ENCODE results near the gene ZSCAN22. TPM values are rescaled to one million over a fixed set of nuclear protein-coding genes. Genes with fewer than 3 reads are reported as not detected.

The ZSCAN22 gene
- total RNA-seq, 1 donor from 2014 or later, result 3.2 TPM

- Mint-ChIP-seq H3K27ac (ENCODE audit: unreplicated experiment) (no peak overlapping the region), H3K4me3 (ENCODE audit: unreplicated experiment) (peak overlapping the region; percentile 58), H3K36me3 (ENCODE audit: low read depth, unreplicated experiment) (peaks cover 6% of the 10 kb centered on the region), H3K27me3 (ENCODE audit: unreplicated experiment) (no peaks in the 10 kb centered on the region), H3K9me3 (ENCODE audit: unreplicated experiment) (no peaks in the 10 kb centered on the region), H3K4me1 (ENCODE audit: unreplicated experiment) (peaks cover 7% of the 10 kb centered on the region)
- TF ChIP-seq CTCF (IDR thresholded peaks at IDR 0.05; ENCODE audit: unreplicated experiment), result no peak
- peak; percentile 56 for DNase-seq (ENCODE audit: low spot score)
Measured at GRCh38 chr19:58328999-58329398, 2.2 kb downstream of the ZSCAN22 start.

GRCh38 chr19:58330458-58330857 is 3.7 kb downstream of the ZSCAN22 start:
- Mint-ChIP-seq H3K9me3 (ENCODE audit: unreplicated experiment) (no peaks in the 10 kb centered on the region), H3K27me3 (ENCODE audit: unreplicated experiment) (peaks cover 3% of the 10 kb centered on the region), H3K36me3 (ENCODE audit: low read depth, unreplicated experiment) (peaks cover 10% of the 10 kb centered on the region), H3K27ac (ENCODE audit: unreplicated experiment) (no peak overlapping the region), H3K4me3 (ENCODE audit: unreplicated experiment) (no peak overlapping the region), H3K4me1 (ENCODE audit: unreplicated experiment) (peaks cover 10% of the 10 kb centered on the region)
- no peak for DNase-seq (ENCODE audit: low spot score)
- no peak for TF ChIP-seq CTCF (IDR thresholded peaks at IDR 0.05; ENCODE audit: unreplicated experiment)

GRCh38 chr19:58332697-58333096 is 5.9 kb downstream of the ZSCAN22 start:
- Mint-ChIP-seq H3K36me3 (ENCODE audit: low read depth, unreplicated experiment) (peaks cover 15% of the 10 kb centered on the region), H3K4me1 (ENCODE audit: unreplicated experiment) (peaks cover 10% of the 10 kb centered on the region), H3K4me3 (ENCODE audit: unreplicated experiment) (no peak overlapping the region), H3K9me3 (ENCODE audit: unreplicated experiment) (no peaks in the 10 kb centered on the region), H3K27ac (ENCODE audit: unreplicated experiment) (no peak overlapping the region), H3K27me3 (ENCODE audit: unreplicated experiment) (peaks cover 3% of the 10 kb centered on the region)
- no peak for DNase-seq (ENCODE audit: low spot score)
- TF ChIP-seq CTCF (IDR thresholded peaks at IDR 0.05; ENCODE audit: unreplicated experiment), result no peak

- no peak for TF ChIP-seq CTCF (IDR thresholded peaks at IDR 0.05; ENCODE audit: unreplicated experiment)
- no peak overlapping the region for H3K27ac Mint-ChIP-seq (ENCODE audit: unreplicated experiment)
- H3K4me1 Mint-ChIP-seq (ENCODE audit: unreplicated experiment), result peaks cover 20% of the 10 kb centered on the region
- H3K9me3 Mint-ChIP-seq (ENCODE audit: unreplicated experiment), result no peaks in the 10 kb centered on the region
- no peak for DNase-seq (ENCODE audit: low spot score)
- H3K27me3 Mint-ChIP-seq (ENCODE audit: unreplicated experiment), result peaks cover 3% of the 10 kb centered on the region
- no peak overlapping the region for H3K4me3 Mint-ChIP-seq (ENCODE audit: unreplicated experiment)
- peaks cover 32% of the 10 kb centered on the region for H3K36me3 Mint-ChIP-seq (ENCODE audit: low read depth, unreplicated experiment)
Measured at GRCh38 chr19:58334691-58335249, 8.0 kb downstream of the ZSCAN22 start.

GRCh38 chr19:58335630-58336029 is 8.8 kb downstream of the ZSCAN22 start:
- no peak for DNase-seq (ENCODE audit: low spot score)
- Mint-ChIP-seq H3K27ac (ENCODE audit: unreplicated experiment) (no peak overlapping the region), H3K27me3 (ENCODE audit: unreplicated experiment) (peaks cover 3% of the 10 kb centered on the region), H3K4me3 (ENCODE audit: unreplicated experiment) (no peak overlapping the region), H3K4me1 (ENCODE audit: unreplicated experiment) (peaks cover 26% of the 10 kb centered on the region), H3K36me3 (ENCODE audit: low read depth, unreplicated experiment) (peaks cover 35% of the 10 kb centered on the region), H3K9me3 (ENCODE audit: unreplicated experiment) (no peaks in the 10 kb centered on the region)
- TF ChIP-seq CTCF (IDR thresholded peaks at IDR 0.05; ENCODE audit: unreplicated experiment), result no peak
